Posterior cingulate gyrus (tissue), 11 donors: Measurements from ENCODE around the gene FAF2.

Experiments used
- DNase-seq, 10 donors: peaks; one replicate each; pipeline versions ENCODE4 v3.0.0 to v3.0.0-alpha.2; 2020 to 2021; ENCODE audit warnings: mixed read lengths in 3 of 10
- intact Hi-C: fragments of 100-400 bp; cut with DNase I; formaldehyde crosslinking; loops from one replicate; pipeline ENCODE4 v1.15.1; 2023

FAF2 gene

DNA sequence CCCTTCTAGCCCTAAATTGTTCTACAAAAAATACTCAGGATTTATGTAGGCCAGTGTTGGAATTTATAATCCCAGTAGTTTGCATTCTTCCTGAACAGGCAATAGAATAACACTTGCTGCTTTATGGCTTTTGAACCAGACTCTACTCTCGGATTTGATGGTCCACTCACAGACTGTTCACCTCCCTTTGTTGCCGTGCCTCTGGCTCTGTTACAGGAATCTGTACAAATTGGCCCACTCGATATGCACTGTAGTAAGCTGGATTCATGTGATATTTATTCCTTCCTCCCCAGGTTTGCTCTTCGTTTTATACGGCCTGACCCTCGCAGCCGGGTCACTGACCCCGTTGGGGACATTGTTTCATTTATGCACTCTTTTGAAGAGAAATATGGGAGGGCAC, 43.7 kb downstream of the FAF2 start:
- DNase-seq, result no peak
- intact Hi-C loops, result no loop called here

DNA sequence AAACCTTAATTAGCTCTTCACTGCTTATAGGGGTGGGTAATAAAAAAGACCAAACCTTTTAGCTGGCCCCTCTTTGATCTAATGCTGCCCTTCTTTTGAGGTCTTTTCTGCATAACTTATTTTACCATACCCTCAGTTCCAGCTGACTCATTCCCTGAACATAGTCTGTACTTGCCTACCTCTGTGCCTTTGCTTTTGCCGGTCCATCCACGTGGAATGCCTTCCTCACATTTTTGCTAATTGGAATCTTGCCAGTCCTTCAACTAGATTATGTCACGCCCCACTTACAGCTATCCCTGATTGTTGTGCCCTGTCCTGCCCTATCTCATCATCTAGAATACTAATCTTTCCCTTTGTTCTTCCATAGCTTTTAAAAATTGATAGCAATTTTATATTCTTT, 44.2 kb downstream of the FAF2 start:
- DNase-seq, result no peak

GRCh38 chr5:176497852-176498251, 49.7 kb downstream of the FAF2 start:
- no peak for DNase-seq

More for the DNA sequence above, 44.2 kb downstream of the FAF2 start:
- intact Hi-C loops, result no loop called here

GRCh38 chr5:176499273-176499672, 51.1 kb downstream of the FAF2 start:
- intact Hi-C loops, result no loop called here
- no peak for DNase-seq

More at GRCh38 chr5:176497852-176498251, 49.7 kb downstream of the FAF2 start:
- intact Hi-C loops, result no loop called here

GRCh38 chr5:176500511-176500910, 52.3 kb downstream of the FAF2 start:
- DNase-seq, result no peak
- intact Hi-C loops, result no loop called here

GRCh38 chr5:176501333-176501732, 53.1 kb downstream of the FAF2 start:
- intact Hi-C loops, result no loop called here
- no peak for DNase-seq

DNA sequence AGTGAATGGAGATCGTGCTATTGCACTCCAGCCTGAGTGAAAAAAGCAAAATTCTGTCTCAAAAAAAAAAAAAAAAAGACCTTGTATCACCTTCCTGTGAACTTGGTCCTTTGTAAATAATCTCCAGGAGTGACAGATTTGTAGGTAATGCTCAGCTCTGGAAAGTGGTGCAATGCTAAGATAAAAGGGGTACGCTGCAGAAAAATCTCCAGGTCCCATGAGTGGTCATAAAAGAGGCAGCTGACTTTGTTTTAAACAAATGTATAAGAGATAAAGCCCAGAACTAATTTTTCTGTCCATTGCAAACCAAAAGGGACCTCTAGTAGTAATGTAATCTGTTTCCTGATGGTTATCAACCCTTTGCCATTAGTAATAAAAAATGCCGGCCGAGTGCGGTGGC, 55.3 kb downstream of the FAF2 start:
- DNase-seq, result no peak
- intact Hi-C loops, result no loop called here

DNA sequence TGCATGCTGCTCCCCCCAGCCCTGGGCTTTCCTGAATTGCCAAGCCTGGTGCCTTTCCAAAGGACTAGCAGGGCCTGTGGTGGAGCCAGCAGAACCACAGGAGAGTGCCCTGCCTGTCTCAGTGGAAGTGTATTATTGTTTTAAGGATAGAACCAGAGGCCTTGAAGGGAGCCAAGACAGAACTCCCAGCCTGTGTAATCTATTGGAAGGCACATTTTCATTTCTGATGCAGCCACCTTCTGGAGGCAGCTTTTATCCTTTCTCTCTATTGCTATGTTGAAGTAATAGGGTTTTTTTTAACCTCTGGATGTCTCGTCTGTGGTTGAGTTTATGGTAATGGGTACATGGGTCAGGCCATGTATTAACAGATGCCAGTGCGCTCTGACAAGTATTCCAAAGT, 59.7 kb downstream of the FAF2 start:
- intact Hi-C loops, result no loop called here
- DNase-seq, result no peak

GRCh38 chr5:176508603-176509002, 60.4 kb downstream of the FAF2 start:
- intact Hi-C loops, result no loop called here
- no peak for DNase-seq

DNA sequence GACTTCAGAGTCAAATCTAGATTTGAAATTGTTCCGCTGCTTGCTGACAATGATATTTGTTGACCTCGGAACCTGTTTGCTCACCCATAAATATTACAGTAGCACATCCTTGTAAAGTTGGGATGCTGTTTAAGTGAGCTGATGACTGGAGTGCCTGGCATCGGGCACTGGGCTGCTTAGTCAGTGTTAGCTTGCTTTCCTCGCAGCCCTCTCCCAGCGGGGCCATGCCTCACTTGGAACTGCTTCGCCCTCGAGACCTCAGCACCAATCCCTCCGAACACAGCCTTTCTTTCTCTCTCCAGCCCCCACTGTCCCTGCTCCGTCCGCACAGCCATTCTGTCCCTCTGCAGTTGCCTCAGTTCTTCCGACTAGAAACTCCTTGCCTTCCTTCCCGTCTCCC, 65.6 kb downstream of the FAF2 start:
- DNase-seq, result no peak
- intact Hi-C loops, result no loop called here

DNA sequence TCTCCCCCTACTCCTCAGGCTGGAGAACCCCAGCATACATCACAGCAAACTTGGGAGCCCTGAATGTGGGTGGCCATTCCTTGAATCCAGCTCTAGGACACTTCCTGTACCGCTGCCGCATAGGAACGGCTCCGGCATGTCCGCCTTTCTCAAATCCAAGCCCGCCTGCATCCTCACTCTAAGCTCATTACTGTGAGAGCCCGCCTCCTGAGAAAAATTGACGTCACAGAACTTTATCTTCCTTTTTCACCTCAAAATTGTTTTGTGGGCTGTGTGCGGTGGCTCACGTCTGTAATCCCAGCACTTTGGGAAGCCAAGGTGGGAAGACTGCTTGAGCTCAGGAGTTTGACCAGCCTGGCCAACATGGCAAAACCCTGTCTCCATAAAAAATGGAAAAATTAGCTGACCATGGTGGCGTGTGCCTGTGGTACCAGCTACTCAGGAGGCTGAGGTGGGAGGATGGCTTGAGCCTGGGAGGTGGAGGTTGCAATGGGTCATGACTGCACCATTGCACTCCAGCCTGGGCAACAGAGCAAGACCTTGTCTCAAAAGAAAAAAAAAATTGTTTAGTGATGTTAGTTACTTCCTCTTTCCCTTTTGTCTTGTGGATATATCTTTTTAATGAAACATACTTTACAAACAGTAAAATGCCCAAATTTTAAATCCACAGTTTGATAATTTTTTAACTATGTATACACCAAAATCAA, 66.2 kb downstream of the FAF2 start:
- DNase-seq, result no peak
- intact Hi-C loops, result no loop called here

GRCh38 chr5:176515396-176515795, 67.2 kb downstream of the FAF2 start:
- intact Hi-C loops, result no loop called here
- no peak for DNase-seq

DNA sequence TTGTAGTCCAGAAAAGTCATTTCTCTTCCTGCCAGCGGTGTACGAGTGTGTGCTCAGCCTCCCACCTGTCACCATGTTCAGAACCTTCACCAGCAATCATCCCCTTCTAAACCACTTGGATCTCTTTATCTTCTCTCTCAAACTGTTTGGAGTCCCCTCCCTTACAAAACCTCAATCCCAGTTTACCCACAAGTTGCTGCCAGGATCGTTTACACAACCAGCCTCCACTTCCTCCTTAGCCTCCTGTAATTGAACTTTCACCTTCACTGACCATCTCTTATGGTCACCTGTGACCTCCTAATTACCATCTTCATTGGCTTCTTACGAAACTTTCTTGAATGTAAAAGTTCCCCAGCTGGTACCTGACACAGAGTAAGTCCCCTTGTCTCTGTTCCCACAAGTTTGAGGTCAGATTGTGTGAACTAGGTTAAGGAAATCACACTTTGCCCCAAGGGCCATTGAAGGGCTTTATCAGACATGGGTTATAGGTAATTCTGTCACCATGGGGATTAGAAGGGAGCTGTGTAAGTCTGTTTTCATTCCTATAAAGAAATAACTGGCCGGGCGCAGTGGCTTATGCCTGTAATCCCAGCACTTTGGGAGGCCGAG, 69.0 kb downstream of the FAF2 start:
- DNase-seq, result no peak

DNA sequence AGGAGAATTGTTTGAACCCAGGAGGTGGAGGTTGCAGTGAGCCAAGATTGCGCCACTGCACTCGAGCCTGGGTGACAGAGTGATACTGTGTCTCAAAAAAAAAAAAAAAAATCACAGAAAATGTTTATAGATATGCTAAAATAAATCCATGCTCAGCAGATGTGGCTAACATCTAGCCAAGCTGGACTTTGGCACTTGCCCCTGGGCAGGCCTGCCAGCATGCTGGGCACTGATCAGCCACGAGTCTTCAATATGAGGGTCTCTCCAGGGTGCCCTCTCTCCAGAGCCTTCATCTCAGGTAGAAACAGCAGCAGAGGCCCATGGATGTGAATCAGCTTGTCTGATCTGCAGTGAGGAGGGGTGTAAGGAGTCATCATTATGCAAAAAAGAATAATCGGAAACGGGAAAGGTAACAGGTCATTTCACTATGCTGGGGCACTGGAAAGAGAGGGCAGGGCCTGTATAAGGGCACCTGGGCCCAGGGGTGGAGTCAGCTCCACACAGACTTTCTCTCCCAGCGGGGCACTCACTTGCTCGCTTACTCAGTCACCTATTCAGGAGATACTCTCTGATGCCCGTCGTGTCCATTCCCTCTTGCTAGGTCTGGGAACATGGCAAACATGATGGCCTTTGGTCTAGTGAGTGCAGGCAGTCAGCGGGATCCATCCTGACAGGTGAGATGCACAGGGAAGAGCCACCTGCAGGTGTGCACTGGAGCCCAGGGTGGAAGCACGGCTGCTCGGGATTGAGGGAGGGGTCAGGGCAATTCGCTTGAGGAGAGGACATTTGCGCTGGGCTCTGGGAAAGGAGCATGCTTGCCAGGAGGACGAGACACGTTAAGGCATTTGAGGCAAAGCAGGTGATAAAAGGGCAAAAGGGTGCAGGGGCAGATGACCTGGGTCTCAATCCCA, 71.9 kb downstream of the FAF2 start:
- no peak for DNase-seq
- intact Hi-C loops, result no loop called here

More for the DNA sequence above, 69.0 kb downstream of the FAF2 start:
- intact Hi-C loops, result no loop called here

DNA sequence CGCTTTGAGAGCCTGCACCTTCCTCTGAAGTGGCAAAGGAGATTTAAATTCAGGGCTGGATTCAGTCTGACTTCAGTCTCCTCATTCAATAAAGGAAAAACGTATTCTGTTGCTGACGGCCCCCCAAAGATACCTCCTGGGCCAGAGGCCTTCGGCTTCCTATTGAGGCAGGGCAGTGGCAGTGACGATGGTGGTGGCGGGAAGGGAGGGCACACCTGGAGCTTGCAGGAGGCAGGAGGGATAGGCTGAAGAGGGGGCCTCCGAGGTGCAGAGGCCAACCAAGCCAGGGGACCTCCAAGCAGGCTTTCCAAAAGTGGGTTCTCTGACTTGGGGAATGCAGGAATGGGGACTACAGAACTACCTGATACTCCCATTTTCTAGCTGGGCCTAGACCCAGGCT, 73.1 kb downstream of the FAF2 start:
- intact Hi-C loops, result no loop called here
- no peak for DNase-seq

DNA sequence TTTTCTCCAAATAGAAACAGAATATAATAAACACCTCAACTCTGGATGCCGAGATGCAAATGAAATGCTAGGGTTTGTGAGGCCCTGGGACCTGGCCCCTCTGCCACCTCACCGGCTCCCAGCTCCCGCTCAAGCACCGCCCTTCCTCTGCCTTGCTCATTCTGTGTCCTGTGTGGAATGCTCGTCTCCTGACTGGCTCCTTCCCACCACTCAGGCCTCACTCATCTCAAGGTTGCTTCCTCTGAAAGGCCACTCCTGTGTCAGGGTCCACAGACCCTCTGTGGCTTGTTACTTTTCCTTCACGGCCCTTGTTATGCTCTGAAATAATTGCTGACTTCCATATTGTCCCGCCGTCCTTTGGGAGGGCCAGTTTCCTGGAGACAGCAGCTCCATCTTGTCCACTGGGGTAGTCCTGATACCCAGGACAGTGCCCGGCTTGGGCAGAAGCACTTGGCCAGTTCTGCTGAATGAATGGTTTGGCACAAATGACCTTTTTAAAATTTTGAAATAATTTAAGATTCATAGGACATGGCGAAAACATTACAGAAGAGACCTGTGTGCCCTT, 73.6 kb downstream of the FAF2 start:
- no peak for DNase-seq
- intact Hi-C loops, result no loop called here

- intact Hi-C loops, result no loop called here
- peak in 1 of 10 donors; percentile 61 for DNase-seq
Measured at GRCh38 chr5:176524138-176524537, 76.0 kb downstream of the FAF2 start.

- intact Hi-C loops, result no loop called here
Measured at GRCh38 chr5:176524987-176525386, 76.8 kb downstream of the FAF2 start.

GRCh38 chr5:176525677-176526076, 77.5 kb downstream of the FAF2 start:
- intact Hi-C loops, result no loop called here
- peak in 2 of 10 donors; percentile 40 to 58 for DNase-seq

More at GRCh38 chr5:176524987-176525386, 76.8 kb downstream of the FAF2 start:
- peak in 2 of 10 donors; percentile 20 to 60 for DNase-seq

GRCh38 chr5:176526462-176526861, 78.3 kb downstream of the FAF2 start:
- intact Hi-C loops, result no loop called here
- peak in 2 of 10 donors; percentile 15 to 53 for DNase-seq
